Liver (tissue), 3 donors: ENCODE results near the gene FOXN3.

Experiments
- CTCF ChIP-seq: fragments of 150-350 bp; IDR thresholded peaks from 2 replicates; pipeline ENCODE4 v1.5.1; 2017; ENCODE audit warnings: improper control_type of control experiment, low read depth, low read length; ENCODE audit not compliant: missing input control
- EGR1 ChIP-seq, 2 donors: IDR thresholded peaks; 2 replicates each; pipeline ENCODE4 v1.6.1; 2016 to 2018; ENCODE audit warnings: antibody characterized with exemption in 2 of 2, low read depth in 2 of 2
- JUND ChIP-seq, 2 donors: IDR thresholded peaks; 2 replicates each; pipeline ENCODE4 v1.6.1; 2016; ENCODE audit warnings: antibody characterized with exemption in 2 of 2
- REST ChIP-seq: IDR thresholded peaks from 2 replicates; pipeline ENCODE4 v1.6.1; 2016; ENCODE audit warnings: antibody characterized with exemption, mild to moderate bottlenecking
- SP1 ChIP-seq: IDR thresholded peaks from 2 replicates; pipeline ENCODE4 v1.6.1; 2018; ENCODE audit warnings: antibody characterized with exemption, mild to moderate bottlenecking
- YY1 ChIP-seq: IDR thresholded peaks from 2 replicates; pipeline ENCODE4 v1.6.1; 2016; ENCODE audit warnings: antibody characterized with exemption, mild to moderate bottlenecking
- donor health status: healthy.
- donor health status: healthy.

GRCh38 chr14:89419973-89420482 lies 3.0 kb upstream of the FOXN3 start:
- TF ChIP-seq CTCF (no peak), YY1 (no peak), REST (no peak), SP1 (no peak), EGR1 (IDR thresholded peaks at IDR 0.05; ENCODE audit: low read depth in 2 of 2) (no peak), JUND (IDR thresholded peaks at IDR 0.05) (no peak)
